GM12865 (cell line): ENCODE results near the gene RWDD1.

Source experiments
- DNase-seq: peaks from one replicate; pipeline ENCODE4 v3.0.0; 2010; ENCODE audit warnings: low read depth
- H3K4me3 ChIP-seq: 2 replicates; pipeline ENCODE4 v1.5.1; 2011; ENCODE audit warnings: mild to moderate bottlenecking, low read depth, low read length, control low read depth
- CTCF ChIP-seq: IDR thresholded peaks from 2 replicates; pipeline ENCODE4 v1.5.1; 2011; ENCODE audit warnings: low read length, control low read depth, low read depth, inconsistent platforms; ENCODE audit not compliant: insufficient read depth; ENCODE audit errors: missing control alignments

RWDD1 gene

GRCh38 chr6:116557893-116558292 lies 13.4 kb upstream of the RWDD1 start:
- no peak overlapping the region for H3K4me3 ChIP-seq
- no peak for TF ChIP-seq CTCF
- no peak for DNase-seq

- DNase-seq: no peak
- TF ChIP-seq CTCF: no peak
- no peak overlapping the region for H3K4me3 ChIP-seq
Observed at GRCh38 chr6:116560130-116560529, 11.2 kb upstream of the RWDD1 start.

- DNase-seq: peak; percentile 69
- H3K4me3 ChIP-seq: no peak overlapping the region
Observed at GRCh38 chr6:116561377-116562018, 9.8 kb upstream of the RWDD1 start.

GRCh38 chr6:116562019-116562403 lies 9.3 kb upstream of the RWDD1 start:
- H3K4me3 ChIP-seq: no peak overlapping the region
- DNase-seq: no peak
- no peak for TF ChIP-seq CTCF

More at GRCh38 chr6:116561377-116562018, 9.8 kb upstream of the RWDD1 start:
- TF ChIP-seq CTCF: peak; percentile 88

GRCh38 chr6:116562614-116563013 lies 8.7 kb upstream of the RWDD1 start:
- no peak for DNase-seq
- no peak for TF ChIP-seq CTCF
- H3K4me3 ChIP-seq: no peak overlapping the region

- DNase-seq: no peak
- no peak for TF ChIP-seq CTCF
- no peak overlapping the region for H3K4me3 ChIP-seq
Observed at GRCh38 chr6:116563830-116564229, 7.5 kb upstream of the RWDD1 start.

GRCh38 chr6:116564311-116564710 lies 7.0 kb upstream of the RWDD1 start:
- H3K4me3 ChIP-seq: no peak overlapping the region
- no peak for DNase-seq
- TF ChIP-seq CTCF: no peak
